ENCODE measurements around the gene SLC41A2.
"Not testable (repeated sequence)": the region's sequence is repeated elsewhere in the genome, so short reads cannot be mapped to it uniquely, and the experiment has no call there.

The SLC41A2 gene

DNA sequence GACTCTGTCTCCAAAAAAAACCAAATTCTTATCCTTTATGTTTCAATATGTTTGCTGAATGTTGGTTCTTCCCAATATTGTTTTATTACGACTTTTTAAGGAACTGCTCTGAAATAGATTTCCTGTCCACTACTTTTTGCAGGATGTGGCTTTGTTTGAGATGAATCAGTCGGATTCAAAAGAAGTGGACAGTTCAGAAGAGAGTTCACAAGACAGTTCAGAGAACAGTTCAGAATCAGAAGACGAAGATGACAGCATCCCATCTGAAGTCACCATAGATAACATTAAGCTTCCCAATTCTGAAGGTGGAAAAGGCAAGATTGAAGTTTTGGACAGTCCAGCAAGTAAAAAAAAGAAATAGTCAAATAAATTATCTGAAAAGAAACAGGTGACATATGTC, 36.2 kb upstream of the SLC41A2 start:
- no peak for DNase-seq
- in situ Hi-C loops (cut with HindIII; ENCODE audit: low pct_ligation_motif_present, low sequenced_read_pairs), result no loop called here
- TF ChIP-seq, protein P1, sequence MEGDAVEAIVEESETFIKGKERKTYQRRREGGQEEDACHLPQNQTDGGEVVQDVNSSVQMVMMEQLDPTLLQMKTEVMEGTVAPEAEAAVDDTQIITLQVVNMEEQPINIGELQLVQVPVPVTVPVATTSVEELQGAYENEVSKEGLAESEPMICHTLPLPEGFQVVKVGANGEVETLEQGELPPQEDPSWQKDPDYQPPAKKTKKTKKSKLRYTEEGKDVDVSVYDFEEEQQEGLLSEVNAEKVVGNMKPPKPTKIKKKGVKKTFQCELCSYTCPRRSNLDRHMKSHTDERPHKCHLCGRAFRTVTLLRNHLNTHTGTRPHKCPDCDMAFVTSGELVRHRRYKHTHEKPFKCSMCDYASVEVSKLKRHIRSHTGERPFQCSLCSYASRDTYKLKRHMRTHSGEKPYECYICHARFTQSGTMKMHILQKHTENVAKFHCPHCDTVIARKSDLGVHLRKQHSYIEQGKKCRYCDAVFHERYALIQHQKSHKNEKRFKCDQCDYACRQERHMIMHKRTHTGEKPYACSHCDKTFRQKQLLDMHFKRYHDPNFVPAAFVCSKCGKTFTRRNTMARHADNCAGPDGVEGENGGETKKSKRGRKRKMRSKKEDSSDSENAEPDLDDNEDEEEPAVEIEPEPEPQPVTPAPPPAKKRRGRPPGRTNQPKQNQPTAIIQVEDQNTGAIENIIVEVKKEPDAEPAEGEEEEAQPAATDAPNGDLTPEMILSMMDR (IDR thresholded peaks at IDR 0.05; ENCODE audit: low read depth, low read length, missing control alignments), result no peak
- Histone ChIP-seq H3K4me3 (ENCODE audit: low read depth, low read length) (no peak overlapping the region), H3K27ac (no peak overlapping the region), H3K27me3 (replicated peaks) (no peaks in the 10 kb centered on the region), H3K36me3 (replicated peaks) (peaks cover 16% of the 10 kb centered on the region)

DNA sequence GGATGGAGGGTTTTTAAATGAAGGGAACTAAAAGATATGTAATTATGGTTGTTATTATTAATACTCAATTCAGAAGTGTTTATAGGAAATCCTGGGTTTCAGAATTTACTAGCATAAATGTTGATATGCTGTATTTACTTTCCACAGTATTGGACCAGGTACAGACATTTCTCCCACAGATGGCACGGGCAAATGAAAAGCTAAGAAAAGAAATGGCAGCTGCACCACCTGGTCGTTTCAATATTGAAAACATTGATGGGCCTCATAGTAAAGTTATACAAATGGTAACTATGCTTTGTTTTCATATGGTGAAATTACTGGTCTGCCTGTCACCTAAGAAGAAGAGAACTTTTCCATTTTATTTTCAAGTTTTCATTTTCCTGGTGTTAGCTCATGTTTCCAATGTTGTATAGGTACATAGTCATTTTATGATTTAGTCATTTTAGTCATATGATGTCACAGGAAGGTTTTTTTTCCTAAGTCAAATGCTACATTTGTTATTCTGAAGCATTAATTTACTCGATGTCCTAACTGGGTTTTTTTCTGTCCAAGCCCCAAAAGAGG, 33.6 kb upstream of the SLC41A2 start:
- H3K36me3 ChIP-seq (replicated peaks), result peaks cover 12% of the 10 kb centered on the region
- in situ Hi-C loops (cut with HindIII; ENCODE audit: low pct_ligation_motif_present, low sequenced_read_pairs), result no loop called here

DNA sequence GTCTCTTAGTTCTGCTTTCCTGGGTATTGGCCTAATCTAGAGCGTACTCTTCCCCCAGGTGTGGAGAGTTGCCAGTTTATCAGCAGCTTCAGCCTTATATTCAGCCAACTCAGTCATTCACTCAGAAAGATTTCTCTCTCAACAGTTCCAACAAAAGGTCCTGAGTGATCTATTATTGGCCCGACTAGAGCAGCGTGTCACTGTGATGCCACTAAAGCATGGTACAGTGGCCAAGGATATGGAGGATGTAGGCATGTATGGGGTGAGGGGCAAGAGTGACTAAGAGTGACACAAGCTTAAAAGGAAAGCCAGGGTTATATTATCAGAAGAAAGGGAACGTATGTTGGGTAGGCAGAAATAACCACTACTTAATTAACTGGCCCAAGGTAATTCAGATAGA, 32.9 kb upstream of the SLC41A2 start:
- in situ Hi-C loops (cut with HindIII; ENCODE audit: low pct_ligation_motif_present, low sequenced_read_pairs), result no loop called here
- no peak overlapping the region for H3K4me3 ChIP-seq (ENCODE audit: low read depth, low read length)
- no peak overlapping the region for H3K27ac ChIP-seq
- TF ChIP-seq, protein P1 (IDR thresholded peaks at IDR 0.05; ENCODE audit: low read depth, low read length, missing control alignments), result no peak
- H3K27me3 ChIP-seq (replicated peaks), result no peaks in the 10 kb centered on the region
- H3K36me3 ChIP-seq (replicated peaks), result peaks cover 12% of the 10 kb centered on the region
- DNase-seq, result no peak

More for the DNA sequence above, 33.6 kb upstream of the SLC41A2 start:
- Histone ChIP-seq H3K27me3 (replicated peaks) (no peaks in the 10 kb centered on the region), H3K27ac (no peak overlapping the region), H3K4me3 (ENCODE audit: low read depth, low read length) (no peak overlapping the region)
- DNase-seq, result no peak
- TF ChIP-seq, protein P1 (IDR thresholded peaks at IDR 0.05; ENCODE audit: low read depth, low read length, missing control alignments), result no peak

DNA sequence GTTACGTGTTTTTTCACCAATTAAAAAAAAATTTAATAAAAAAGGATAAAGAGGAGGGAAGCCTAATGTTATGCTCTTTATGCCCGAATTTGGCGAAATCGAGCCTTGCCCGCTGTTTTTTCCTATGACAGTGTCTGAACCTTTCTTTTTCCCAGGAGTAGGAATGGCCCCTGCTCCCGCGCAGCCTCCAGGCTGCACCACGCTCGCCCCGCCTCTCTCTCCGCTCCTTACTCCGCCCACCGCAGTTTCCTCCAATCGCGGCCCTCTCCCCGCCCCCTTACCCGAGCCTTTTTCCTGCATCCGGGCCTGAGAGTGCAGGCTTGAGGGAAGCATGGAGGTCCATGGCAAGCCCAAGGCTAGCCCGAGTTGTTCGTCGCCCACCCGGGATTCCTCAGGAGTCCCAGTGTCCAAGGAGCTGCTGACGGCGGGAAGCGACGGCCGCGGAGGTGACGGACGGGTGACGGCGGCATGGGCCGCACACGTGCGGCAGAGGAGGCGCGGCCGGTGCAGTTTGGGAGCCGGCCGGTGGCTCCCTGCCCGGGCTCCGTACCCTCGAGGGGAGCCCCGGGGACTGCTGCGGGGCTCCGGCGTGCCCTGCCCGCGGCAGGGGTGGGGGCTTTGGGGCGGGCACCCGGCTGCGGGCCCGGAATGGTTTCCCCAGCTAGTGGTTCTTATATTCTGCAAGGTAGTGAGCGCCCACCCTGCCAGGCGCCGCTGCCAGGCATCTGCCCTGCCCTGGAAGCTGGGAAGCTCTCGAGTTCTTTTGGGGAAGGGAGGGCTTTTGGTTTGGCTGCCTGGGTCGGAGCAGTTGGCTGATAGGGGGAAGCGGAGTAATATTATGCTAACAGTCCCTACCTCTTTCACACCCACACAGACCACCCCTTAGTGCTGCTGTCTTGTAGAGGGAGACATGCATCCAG, 28.2 kb upstream of the SLC41A2 start, which contains the start of gene NOPCHAP1:
NOPCHAP1 (plus strand) TSS at position 295 of the 920 bp plus-strand sequence; CDS start at position 332, 37 bp downstream.
- H3K27me3 ChIP-seq (replicated peaks), result no peaks in the 10 kb centered on the region
- peak; percentile 86 for DNase-seq
- H3K4me3 ChIP-seq (ENCODE audit: low read depth, low read length), result peak within 1 kb of the TSS; percentile 84
- TF ChIP-seq, protein P1 (IDR thresholded peaks at IDR 0.05; ENCODE audit: low read depth, low read length, missing control alignments), result no peak
- no peaks in the 10 kb centered on the region for H3K36me3 ChIP-seq (replicated peaks)
- H3K27ac ChIP-seq, result peak within 1 kb of the TSS; percentile 13
- in situ Hi-C loops (cut with HindIII; ENCODE audit: low pct_ligation_motif_present, low sequenced_read_pairs), result no loop called here

DNA sequence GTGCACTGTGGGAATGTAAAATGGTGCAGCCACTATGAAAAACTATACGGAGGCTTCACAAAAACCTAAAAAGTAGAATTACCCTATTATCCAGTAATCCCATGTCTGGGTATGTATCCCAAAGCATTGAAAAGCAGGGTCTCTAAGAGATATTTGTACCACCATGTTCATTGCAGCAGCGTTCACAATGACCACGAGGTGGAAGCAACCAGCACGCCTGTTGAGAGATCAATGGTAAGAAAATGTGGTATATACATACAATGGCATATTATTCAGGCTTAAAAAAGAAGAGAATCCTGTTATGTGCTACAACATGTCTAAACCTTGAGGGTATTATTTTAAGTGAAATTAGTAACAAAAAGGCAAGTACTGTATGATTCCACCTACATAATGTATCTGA, 27.1 kb upstream of the SLC41A2 start:
- Histone ChIP-seq H3K4me3 (ENCODE audit: low read depth, low read length) (no peak overlapping the region), H3K27me3 (replicated peaks) (no peaks in the 10 kb centered on the region), H3K36me3 (replicated peaks) (no peaks in the 10 kb centered on the region), H3K27ac (no peak overlapping the region)
- in situ Hi-C loops (cut with HindIII; ENCODE audit: low pct_ligation_motif_present, low sequenced_read_pairs), result no loop called here
- TF ChIP-seq, protein P1 (IDR thresholded peaks at IDR 0.05; ENCODE audit: low read depth, low read length, missing control alignments), result no peak
- DNase-seq, result no peak

DNA sequence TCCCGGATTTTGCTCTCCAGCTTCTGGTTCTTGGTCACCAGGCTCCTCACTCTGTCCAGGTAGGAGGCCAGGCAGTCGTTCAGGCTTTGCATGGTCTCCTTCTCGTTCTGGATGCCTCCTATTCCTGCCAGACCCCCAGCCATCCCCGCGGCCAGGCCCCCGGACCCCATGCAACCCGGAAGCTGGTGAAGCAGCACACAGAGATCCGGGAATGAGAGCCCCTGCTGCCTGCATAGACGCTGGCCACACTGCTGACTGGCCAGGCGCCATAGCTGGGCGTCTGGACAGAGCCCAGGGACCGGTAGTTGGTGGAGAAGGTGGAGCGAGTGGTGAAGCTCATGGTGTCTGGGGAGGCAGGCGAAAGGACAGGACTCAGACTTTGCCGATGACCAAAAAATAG, 19.6 kb upstream of the SLC41A2 start:
- DNase-seq; in situ Hi-C loops (cut with HindIII; ENCODE audit: low pct_ligation_motif_present, low sequenced_read_pairs); H3K27ac ChIP-seq; H3K36me3 ChIP-seq (replicated peaks); H3K27me3 ChIP-seq (replicated peaks); H3K4me3 ChIP-seq (ENCODE audit: low read depth, low read length): not testable (repeated sequence)
